ENCODE results near the gene DDAH1.
A peak's percentile ranks its signal among the peaks of the same experiment; 100 is the strongest.
"Not testable (repeated sequence)": the region's sequence is repeated elsewhere in the genome, so short reads cannot be mapped to it uniquely, and the experiment has no call there.

The DDAH1 gene
- total RNA-seq, result 0.22 to 1.0 (median 0.68) reads per million in 18 experiments

DNA sequence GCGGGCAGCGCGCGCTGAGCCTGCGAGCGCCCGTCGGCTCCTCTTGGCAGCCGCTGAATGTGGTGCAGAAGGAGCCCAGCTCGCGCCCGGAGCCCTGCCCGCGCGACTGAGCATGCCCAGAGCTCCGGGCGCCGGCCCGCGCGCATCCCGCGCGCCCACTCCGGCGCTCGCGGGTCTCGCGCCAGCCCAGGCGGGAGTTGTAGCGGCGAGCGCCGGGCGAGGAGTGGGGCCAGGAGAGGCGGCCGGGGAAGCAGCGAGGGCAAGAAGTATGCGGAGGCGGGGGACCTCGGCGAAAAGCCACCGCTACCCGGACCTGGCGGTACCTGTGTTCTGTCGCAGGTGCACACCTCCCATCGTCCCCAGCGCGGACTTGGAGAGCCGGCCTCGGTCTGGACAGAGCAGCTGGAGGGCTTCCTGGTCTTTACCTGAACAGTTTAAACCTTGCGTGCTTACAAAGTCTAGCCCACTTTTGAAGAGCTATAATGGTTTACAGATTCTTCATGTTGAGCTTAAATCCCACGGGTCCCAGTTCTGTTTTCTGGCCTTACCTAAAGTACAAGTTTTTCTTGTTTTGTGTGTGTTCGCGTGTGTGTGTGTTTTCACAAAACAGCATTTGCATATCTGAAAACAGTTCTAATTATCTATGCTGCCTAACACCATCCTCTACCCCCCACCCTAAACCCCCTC is at the start of gene DDAH1:
Gene DDAH1 (minus strand): TSS at position 61 of the 687 bp plus-strand sequence. CDS start 114 bp downstream, outside the sequence.
- DNase-seq, result no peak

DNA sequence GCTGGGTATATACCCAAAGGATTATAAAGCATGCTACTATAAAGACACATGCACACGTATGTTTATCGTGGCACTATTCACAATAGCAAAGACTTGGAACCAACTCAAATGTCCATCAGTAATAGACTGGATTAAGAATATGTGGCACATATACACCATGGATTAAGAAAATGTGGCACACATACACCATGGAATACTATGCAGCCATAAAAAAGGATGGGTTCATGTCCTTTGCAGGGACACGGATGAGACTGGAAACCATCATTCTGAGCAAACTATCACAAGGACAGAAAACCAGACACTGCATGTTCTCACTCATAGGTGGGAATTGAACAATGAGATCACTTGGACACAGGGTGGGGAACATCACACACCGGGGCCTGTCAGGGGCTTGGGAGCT is 49.0 kb upstream of the DDAH1 start:
- DNase-seq, result not testable (repeated sequence)

DNA sequence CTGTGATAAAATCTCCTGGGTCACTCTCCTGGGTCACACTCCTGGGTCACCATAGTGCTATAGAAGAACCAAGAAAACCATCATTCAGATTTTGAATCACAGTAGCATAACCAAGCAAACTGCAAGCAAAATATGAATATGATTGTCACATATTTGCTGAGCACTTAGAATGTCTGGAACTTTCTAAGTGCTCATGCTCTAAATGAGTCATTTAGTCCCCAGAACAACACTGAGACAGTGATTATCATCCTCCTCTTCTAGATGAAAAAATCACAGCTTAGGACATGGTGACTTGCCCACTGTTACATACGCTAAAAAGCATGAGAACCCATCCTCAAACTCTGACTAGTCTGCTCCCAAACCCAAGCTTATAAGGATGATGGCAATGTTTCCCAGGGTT is 39.5 kb upstream of the DDAH1 start:
- no peak for DNase-seq

DNA sequence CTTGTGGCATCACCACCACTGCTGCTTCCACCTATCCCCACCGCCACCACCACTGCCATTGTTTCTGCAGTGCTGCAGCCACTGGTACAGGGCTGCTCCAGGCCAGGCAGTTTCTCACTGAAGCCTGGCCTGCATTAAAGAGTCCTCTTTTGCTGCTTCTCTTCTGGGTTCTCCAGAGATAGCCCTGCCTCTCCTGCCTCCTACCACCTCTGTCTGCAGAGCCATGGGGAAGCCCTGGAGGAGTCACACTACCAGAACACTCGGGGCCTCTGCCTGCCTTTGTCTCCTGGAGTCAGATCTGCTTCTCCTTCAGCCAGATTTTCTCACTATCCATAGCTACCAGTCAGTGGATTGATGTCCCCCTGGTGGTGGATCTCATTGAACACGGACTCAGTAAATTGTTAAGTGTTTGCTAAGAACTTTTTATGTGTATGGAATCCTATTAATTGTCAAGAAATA is 37.7 kb upstream of the DDAH1 start:
- peak in 1 of 2 donors; percentile 4 for DNase-seq

DNA sequence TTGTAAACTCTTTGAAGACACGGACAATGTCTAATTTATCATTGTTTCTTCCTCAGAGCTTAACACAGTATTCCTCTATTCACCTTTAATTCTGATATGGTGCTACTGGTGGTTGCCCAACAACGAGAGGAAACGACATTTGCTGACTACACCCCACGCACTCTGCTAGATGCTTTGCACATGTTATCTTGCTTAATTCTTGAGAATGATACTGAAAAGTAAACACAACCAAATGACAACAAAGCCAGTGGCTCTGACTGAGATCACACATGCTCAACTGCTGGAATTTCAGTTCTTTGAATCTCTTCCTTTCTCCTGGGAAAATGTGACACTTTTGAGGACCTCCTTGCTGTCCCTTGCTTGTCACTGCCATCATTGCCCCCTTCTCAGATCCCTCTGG is 37.2 kb upstream of the DDAH1 start:
- DNase-seq, result no peak

DNA sequence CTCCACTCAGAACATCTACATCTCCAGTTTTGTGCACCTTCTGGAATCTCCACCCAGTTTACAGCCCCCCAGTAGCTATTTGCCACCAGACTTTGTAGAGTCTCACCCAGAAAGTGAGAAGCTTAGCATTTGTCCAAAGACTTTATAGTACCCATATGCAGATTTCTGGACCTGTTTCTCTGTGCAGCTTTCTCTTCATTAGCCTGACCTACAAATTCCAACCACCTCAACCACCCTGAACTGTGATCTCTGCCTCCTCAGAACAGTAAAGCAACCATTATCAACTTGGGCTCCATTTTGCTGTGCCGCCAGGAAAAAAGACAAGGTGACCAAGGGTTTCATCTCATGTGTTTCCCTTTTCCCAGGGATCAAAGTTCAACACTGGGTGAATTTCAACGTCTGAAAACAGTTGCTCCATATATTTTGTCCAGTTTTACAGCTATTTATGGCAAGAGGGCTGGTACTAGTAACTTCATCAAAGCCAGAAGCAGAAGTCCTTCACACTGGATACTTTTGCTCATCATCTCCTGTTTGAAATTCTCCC is 36.5 kb upstream of the DDAH1 start:
- DNase-seq, result no peak

DNA sequence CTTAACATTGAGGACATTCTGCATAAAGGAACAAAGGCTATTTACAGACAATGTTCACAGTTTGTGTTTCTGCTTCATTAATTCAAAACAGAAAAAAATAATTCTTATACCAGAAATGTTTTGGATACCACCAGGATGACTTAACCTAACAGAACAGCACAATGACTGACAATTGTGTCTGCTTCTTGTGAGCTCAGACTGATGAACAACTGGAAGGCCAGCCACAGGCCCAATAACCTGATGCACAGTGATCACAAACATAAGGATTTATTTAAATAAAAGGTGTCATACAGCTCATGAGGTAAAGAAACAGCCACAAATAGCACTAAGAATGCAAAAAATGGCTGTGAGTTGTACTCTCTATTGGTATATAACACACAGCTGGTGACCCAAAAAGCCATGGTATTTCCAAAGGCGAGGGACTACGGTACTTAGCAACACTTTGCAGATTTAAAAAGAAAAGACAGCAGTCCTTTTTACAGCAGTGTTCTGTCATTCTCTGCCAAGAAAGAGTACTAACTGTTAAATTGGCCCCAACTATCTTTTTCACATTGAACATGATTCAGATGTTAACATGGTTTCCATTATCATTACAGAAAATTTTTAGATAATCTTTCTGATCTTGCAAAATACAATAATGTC is 32.1 kb upstream of the DDAH1 start:
- DNase-seq, result no peak

DNA sequence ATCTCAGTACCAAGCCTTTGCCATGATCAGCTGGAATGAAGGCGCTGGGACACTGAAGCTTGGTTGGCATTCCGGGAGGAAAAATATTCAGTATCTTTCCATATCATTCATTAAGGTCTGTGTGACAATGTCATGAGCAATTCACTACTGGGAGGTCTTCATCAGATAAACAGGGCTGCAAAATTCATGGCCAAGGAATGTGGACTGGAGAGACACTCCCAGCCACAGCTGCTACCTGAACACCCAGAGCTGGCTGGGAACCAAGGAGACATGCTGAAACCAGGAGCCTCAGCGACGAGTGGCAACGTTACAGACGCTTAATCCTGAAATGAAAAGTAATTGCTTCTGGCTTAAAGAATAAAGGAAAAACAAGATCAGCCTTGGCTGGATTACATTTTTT is 30.6 kb upstream of the DDAH1 start:
- DNase-seq, result no peak

DNA sequence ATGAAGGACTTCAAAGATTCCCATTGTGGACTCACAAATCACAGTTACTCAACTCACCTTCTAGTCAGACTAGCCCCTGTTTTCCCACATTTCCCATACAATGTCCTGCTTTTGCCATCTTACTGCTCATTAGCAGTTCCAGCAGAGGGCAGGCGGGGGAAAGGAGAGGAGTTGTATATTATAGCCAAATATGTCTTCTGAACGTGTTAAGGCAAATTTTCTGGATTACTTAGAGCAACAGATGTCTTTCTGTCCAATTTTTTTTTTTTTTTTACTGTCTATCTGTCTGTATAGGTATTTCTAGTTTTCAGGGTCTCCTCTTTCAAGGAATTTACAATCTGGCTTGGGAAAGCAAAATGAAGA is 29.9 kb upstream of the DDAH1 start:
- DNase-seq, result no peak

DNA sequence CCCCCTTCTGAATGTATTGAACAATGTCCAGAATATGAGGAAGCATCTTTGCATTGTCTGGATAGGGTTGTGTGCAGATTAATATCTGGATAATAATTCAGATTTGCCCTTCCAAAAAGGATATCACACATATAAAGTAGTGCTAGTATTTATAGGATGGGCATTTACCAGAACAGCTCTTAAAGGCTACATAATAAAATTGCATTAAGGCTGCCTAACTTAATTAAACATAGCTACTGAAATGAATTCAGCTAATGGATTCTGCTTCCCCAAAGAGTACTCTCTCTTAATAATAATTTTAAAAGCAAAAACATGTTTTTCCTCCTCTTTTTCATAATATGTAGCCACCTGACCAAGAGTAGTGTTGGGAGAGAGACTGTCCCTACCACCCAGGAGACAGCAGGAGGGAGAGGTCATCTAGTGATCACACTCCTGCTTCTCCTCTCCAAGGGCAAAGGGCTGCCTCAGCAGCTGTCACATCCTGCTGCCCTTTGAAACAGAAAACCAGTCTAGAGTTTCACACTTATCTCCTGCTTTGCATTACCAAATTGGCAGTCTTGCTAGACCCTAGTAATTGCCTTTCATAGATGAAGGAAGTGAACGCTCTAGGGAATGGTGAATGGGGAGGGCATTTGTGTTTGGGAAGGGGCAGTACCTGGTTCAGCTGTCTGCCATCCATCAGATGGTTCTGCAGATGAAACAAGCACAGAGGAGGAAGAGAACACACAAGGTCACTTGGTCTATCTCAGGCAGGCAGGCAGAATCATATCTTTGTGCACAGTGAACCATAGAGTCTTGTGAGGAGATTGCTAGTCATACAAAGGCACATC is 29.3 kb upstream of the DDAH1 start:
- no peak for DNase-seq

DNA sequence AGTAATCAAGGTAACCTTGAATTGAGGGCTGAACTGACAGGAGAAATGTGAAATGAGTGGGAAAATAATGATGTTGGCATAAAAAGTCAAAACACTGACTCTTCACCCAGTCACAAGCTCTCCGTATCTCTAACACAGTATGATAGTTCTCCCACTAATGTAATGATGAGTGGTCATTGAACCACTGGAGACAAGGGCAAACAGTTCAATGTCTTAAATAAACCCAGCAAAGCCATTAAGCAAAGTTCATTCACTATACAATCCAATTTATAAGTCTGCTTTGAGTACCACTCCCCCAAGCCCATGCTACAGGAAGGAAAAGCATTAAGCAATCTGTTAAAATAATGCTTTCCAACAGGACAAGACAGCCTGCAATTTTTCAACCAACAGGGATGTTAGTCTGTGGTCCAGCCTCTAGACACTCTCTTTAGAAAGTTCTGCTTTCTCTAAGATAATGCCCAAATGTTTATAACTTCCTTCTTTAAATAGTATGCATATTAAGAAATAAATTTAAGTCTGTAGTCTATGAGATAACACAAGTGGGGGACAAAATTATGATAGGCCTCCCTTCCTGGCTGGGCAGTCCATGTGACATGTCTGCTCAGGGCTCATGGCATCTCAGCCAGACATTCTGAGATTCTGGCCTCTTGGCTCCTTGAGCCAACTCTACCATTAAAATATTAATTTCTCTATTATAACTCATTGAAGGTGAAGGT is 25.5 kb upstream of the DDAH1 start:
- DNase-seq, result no peak

DNA sequence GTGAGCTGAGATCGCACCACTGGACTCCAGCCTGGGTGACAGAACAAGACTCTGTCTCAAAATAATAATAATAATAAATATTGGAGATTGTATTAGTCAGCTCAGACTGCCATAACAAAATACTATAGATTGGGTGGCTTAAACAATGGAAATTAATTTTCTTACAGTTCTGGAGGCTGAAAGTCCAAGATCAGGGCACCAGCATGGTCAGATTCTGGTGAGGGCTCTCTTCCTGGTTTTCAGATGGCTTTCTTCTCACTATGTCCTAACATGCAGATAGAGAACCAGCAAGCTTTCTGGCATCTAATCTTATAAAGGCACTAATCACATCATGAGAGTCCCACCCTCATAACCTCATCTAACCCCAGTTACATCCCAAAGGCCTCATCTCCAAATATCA is 23.2 kb upstream of the DDAH1 start:
- no peak for DNase-seq

DNA sequence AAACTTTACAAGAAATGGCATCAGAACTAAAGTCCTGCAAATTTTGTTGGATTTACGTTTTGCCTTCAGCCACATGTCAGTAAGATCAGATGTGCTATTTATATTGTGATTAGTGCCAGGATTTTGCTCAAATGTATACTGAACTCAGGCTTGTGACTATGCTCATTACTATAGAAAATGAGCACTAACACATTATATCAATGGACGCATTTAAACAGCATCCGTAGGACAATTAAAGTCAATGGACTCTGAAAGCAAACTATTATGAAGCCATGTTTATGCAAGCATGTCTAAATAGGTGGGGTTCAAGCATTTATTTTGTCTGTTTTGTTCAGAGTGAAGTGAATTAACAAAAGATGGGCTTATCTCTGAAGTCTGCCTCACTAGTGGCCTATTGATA is 20.6 kb upstream of the DDAH1 start:
- no peak for DNase-seq

DNA sequence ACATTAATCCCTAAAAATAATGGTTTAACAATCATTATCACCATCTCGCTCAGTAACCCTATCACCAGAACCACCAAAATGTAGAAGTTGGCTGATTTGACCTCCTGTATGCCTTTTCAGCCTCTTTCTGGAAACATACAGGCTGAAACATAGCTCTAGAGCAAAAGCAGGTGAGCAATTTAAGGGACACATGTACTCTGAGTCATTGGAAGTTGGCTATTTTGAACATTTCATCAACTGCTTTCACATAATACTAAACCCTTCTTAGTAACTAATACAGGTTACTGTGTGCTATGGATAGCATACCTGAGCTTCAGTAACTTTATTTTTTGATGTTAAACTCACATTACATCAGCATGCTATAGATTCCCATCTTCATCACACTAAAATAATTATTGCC is 19.8 kb upstream of the DDAH1 start:
- DNase-seq, result no peak

DNA sequence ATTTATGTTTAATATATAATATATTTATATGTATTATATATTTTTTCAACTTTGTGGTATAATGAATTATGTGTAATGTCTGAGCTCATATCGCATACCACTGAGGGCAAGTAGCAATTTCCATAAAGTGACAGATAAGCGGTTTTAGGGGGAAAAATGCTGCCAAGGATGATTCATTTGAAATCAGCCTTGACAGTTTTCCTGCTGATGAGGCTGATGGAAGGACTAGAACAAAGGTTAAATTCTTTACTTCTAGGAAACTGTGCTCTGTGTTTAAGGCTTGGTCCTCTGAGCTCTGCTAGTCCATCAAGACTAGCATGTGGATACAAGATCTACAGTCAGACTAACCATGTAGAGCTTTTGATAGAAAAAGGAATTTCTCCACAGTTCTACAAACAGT is 19.3 kb upstream of the DDAH1 start:
- DNase-seq, result no peak

DNA sequence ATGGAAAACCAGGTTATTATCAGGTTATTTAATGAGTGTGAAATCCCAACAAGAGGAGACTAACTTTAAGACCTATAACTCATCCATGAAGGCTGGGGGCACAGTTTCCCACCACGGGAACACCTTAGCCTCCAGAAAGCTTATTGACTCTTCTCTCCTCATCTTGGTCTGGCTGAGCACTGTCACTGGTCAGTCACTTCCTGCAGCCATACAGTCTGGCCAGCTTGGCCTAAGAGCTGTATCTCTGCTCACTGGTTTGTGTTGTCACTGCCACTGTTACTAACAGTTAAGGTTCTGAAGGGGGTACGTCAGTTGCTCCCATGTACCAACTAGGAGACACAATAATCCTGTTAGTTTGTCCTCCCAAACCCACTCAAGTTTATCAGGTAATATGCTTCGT is 16.7 kb upstream of the DDAH1 start:
- no peak for DNase-seq

DNA sequence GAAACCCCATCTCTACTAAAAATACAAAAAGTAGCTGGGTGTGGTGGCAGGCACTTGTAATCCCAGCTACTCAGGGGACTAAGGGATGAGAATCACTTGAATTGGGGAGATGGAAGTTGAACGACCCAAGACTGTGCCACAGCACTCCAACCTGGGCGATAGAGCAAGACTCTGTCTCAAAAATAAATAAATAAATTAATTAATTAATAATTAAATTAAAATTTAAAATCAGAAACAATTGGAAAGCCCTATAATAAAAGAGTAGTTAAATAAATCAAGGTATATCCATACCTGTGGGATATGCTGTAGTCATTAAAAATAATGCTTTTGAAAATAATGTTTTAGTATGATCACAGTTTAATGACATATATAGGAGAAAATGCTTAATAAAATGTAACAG is 15.6 kb upstream of the DDAH1 start:
- no peak for DNase-seq

DNA sequence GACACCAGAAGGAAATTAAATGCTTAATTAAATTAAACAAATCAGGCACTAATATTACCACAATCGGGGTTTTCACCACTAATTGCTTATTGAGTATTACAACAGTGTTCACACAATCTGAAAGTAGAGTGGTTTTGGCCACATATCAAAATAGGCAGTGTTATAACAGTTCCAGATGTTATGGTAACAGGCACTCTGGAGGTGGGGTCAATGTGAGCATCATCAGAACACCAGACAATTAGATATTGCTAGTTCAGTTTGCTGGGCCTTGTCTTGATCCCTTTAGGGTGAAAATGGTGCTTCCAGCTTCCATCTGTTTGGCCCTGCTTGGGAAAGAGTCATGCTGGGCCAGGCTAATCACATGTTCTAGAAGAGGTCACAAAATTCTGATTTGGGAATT is 14.5 kb upstream of the DDAH1 start:
- DNase-seq, result no peak

DNA sequence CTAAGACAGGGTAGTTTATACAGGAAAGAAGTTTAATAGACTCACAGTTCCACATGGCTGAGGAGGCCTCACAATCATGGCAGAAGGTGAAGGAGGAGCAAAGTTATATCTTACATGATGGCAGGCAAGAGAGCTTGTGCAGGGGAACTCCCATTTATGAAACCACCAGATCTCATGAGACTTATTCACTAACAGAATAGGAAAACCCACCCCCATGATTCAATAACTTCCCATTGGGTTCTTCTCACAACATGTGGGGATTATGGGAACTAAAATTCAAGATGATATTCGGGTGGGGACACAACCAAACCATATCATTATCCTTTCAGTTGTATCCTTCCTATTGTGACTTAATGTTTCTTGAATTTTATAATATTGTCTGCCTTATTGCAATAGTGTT is 13.4 kb upstream of the DDAH1 start:
- DNase-seq, result peak in 1 of 2 donors; percentile 8

DNA sequence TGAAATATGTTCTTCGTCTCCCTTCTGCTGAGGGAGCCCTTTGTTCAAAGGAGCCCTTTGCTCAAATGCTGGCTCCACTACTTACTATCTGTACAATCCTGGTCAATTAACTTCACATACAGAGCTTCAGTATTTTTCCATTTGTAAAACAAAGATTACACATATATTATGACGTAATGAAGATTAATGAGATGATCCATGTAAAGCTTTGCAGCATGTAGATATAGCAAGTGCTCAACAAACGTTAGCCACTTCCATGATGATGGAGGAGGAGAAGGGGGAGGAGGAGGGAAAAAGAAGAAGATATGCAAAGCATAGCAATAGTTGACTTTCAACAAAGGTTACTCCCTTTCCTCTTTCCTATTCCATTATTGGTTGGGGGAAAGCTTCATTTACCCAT is 10.1 kb upstream of the DDAH1 start:
- DNase-seq, result no peak

DNA sequence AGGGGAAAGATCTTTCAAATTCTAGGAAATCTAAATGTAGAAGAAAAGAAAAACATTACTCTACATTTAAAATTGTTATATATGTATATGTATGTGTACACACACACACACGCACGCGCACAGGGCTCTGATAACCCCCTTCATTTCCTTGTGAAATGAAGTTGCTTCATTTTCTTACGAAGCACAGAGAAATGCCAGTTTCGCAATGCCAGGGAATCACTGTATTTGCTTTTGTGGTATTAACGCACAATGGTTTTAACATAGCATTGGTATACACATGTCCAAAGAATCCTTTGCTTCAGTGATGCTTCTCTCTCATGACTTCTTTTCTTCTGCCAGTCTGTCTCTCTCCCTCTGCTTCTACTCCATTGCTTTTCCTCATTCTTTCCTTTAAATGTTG is 8.4 kb upstream of the DDAH1 start:
- peak in 1 of 2 donors; percentile 35 for DNase-seq

DNA sequence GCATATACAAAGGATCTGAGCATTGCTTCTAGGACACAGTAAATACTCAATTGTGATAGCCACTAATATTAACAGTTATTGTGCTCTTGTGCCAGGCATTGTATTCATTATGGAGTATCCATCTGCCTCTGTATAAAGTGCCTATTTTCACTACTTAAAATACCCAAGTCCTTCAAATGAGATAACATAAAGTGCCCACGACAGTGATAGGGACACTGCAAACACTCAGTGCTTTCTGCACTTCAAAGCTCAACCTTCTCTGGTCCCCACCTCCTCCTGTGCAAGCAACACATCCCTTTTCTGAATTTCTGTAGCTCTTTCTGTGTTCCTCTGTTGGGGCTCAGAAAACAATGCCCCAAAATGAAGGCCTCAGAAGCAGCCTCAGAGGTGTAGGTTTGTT is 6.6 kb upstream of the DDAH1 start:
- no peak for DNase-seq

DNA sequence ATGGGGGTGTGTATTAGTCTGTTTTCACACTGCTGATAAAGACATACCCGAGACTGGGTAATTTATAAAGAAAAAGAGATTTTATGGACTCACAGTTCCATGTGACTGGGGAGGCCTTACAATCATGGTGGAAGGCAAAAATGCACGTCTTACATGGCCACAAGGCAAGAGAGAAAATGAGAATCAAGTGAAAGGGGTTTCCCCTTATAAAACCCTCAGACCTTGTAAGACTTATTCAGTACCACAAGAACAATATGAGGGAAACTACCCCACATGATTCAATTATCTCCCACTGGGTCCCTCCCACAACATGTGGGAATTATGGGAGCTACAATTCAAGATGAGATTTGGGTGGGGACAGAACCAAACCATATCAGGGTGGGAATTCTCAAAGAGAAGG is 5.2 kb upstream of the DDAH1 start:
- DNase-seq, result not testable (repeated sequence)

All from inflammatory macrophage (primary cell).